Measurements from ENCODE around the gene LY6G5C. TPM values are rescaled to one million over a fixed set of nuclear protein-coding genes. Genes with fewer than 3 reads are reported as not detected.
A peak's percentile ranks its signal among the peaks of the same experiment; 100 is the strongest.

LY6G5C gene
- 0.88 TPM for total RNA-seq

DNA sequence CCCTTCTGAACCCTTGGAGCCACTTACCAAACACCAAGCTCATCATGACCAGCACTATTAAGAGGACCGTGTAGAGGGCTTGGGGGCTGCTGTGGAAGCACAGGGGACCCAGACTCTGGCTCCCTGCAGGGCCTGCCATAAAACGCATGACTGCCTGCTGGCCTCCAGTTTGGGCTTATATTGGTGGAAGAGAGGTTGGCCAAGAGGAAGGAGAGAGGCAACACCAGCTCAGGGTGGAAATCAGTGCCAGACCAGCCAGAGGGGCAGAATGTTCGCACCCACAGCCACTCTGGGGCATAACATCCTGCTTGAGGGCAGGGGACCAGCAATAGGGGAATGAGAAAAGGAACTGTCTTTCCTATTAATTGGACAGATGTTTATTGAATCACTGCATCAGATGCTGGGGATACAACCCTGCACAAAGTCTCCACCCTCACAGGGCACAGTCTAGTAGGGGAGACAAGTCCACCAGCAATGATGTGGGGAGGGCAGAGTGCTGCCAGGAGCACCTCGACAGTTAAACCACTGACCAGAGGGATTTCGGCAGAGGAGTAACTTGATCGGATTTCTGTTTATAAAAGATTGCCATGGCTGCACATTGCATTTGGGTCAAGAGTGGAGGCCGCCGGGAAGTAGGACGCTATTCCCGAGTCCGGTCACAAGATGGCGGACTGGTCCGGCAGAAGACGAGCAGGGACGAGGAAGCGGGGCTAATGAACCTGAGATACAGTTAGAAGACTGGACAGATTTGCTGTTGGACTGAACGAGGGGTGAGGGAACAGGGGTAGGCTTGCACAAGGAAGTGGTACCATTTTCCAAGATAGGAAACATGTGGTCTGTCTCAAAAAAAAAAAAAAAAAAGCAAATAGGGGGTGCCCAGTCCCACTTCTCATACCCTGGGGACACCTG is at the start of gene LY6G5C:
Gene LY6G5C, minus strand, starts transcription at position 842 of the 909 bp plus-strand sequence. Its CDS starts 694 bp downstream, at position 148.
- peak; percentile 80 for DNase-seq (ENCODE audit: low spot score)
- peak; percentile 87 for ATAC-seq

- peak; percentile 84 for DNase-seq (ENCODE audit: low spot score)
- peak; percentile 76 for ATAC-seq
Measured at GRCh38 chr6:31729979-31730630, 49.2 kb upstream of the LY6G5C start.

- DNase-seq (ENCODE audit: low spot score) (peak; percentile 93), ATAC-seq (peak; percentile 92)
Measured at GRCh38 chr6:31729515-31729978, 48.7 kb upstream of the LY6G5C start.

DNA sequence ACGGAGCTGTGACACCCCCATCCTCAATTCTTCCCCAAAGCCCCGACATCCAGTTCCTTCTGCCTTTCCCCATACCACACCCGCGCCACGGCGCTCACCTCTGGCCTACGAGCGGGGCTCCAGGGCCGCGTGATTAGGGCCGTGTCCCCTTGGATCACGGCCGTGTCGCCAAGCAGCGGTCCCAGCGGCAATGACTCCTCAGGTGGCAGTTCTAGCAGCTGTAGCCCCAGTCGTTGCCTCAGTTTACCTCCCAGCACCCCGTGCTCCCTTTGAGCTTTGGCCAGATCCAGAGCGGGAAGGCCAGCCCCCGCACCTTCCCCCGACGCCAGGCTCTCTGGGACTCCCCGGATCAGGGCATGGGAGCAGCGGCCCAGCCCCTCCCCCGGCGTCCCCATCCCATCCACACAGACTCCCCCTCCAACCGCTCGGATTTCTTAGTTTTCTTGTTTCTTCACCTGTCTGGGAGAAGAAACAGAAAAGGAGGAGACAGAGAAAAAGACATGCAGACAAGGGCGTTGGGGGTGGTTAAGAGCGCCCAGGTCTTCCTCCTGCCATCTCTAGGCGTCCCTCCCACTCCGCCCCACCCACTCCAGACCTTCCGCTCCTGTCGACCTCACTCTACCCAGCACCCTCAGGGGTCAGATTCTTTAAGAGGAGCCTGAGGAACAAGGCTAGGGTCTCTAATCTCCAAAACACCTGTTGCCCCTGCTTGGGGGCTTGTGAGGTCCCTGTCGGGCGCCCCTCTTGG is 48.1 kb upstream of the LY6G5C start, which contains the start of gene DDAH2:
Gene DDAH2, minus strand, starts transcription at position 533 of the 748 bp plus-strand sequence. Its CDS starts 138 bp downstream, at position 395.
- no peak for DNase-seq (ENCODE audit: low spot score)

GRCh38 chr6:31727717-31728671 is 47.1 kb upstream of the LY6G5C start:
- no peak for DNase-seq (ENCODE audit: low spot score)
- ATAC-seq, result no peak

More for the DNA sequence above, 48.1 kb upstream of the LY6G5C start, which contains the start of gene DDAH2:
- peak; percentile 33 for ATAC-seq

DNA sequence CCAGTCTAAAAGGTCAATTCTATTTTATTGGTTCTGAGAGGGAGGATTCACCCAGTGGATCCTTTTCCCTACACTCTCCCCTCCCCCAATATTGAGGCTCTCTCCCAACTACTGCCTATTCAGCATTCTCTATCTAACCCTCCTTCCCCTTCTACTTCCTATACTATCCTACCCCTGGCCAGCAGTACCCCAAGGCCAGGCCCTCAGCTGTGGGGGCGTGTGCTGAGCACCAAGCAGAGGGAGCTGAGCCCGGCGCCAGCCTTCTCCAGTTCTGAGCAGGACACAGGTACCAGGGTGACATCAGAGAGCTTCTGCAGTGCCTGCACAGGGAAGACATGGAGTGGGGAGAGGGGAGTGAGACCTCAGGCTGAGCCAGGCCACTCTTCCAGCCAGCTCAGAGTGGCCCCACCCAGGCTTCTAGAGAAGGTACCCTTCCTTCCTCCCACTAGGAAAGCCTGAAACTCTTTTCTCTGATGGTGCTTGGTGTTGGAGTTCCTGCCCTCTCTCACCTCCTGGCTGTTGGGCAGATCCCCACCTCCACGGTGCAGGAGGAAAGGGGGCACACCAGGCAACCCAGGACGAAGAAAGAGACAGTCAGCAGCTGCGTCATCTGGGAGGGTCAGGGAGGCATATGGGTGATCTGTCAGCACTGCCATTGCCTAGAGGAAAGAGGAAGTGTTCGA is 46.3 kb upstream of the LY6G5C start:
- no peak for DNase-seq (ENCODE audit: low spot score)
- ATAC-seq, result no peak

- DNase-seq (ENCODE audit: low spot score), result no peak
- no peak for ATAC-seq
Measured at GRCh38 chr6:31725502-31726350, 44.9 kb upstream of the LY6G5C start.

GRCh38 chr6:31723980-31724691 is 43.3 kb upstream of the LY6G5C start:
- DNase-seq (ENCODE audit: low spot score) (no peak), ATAC-seq (no peak)

GRCh38 chr6:31723245-31723979 is 42.5 kb upstream of the LY6G5C start, which contains the start of gene MPIG6B:
Gene MPIG6B (plus strand): TSS chr6:31723373. CDS start chr6:31723384, 11 bp downstream.
- ATAC-seq (no peak), DNase-seq (ENCODE audit: low spot score) (no peak)

DNA sequence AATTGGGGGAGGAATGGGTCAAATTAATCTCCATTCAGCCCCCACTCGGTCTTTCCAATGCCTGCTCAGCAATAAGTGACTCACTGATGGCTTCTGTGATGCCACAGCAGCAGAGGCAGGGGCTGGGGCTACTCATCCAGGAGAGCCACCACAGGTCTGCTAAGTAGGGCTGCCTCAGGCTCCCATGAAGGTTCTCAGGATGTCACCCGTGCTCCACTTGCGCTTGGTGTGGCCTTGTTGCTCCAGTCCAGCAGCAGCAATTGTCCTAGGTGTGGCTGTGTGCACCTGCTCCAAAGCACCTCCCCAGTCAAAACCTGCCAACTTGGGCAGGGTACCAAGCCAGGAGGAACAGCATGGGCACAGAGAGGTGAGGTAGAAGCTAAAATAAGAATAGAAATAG is 41.3 kb upstream of the LY6G5C start:
- ATAC-seq, result no peak
- no peak for DNase-seq (ENCODE audit: low spot score)

DNA sequence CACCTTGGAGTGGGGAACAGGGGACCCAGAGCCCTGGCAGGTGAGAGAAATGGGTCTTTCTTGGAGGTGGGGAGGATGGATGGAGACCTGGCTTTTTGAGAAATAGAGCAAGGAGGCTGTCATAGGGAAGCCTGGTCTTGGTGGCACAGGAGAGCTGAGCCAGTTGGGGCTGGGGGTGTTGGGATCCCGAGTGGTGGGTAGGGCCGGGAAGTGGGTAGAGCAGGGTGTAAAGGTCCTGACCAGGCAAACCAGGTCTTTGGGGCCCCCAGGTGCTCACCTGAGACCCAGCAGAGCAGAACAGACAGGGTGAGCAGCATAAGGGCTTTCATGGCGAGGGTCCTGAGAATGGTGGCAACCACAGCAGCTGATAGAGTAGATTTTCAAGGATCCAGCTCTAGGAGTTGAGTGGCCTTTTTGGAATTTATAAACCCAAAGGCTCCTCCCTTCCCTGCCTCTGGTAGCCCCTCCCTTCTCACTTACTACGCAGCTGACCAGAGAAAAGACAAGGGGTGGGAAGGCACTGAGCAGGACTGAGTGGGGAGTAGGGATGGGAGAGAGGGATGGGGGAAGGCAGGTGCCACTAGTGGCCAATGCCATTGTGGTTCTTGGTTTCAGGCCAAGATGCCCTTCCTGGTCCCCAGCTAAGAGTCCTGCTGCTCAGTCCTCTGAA is 40.6 kb upstream of the LY6G5C start, which contains the start of gene LY6G6C:
Gene LY6G6C, minus strand, starts transcription at position 396 of the 670 bp plus-strand sequence. Its CDS starts 67 bp downstream, at position 329.
- ATAC-seq, result no peak
- no peak for DNase-seq (ENCODE audit: low spot score)

- ATAC-seq (no peak), DNase-seq (ENCODE audit: low spot score) (no peak)
Measured at GRCh38 chr6:31720196-31720770, 39.4 kb upstream of the LY6G5C start.

DNA sequence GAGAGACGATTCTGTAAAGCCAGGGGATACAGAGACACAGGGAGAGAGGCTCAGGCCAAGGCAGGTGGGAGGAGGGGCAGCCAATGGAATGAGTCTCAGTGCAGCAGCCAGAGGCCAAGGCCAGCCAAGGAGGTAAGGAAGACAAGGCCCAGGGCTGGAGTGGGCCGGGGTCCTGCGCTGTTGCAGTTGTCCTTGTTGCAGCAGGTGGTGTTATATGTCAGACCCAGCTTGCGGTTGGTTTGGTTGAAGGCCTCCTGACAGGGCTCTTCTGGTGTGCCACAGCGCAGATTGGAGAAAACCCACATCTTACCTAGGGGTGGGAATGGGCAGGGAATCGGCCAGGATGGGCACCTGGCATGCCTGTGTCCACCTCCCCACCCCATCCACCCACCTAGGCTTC is 38.1 kb upstream of the LY6G5C start:
- DNase-seq (ENCODE audit: low spot score), result no peak
- ATAC-seq, result no peak

DNA sequence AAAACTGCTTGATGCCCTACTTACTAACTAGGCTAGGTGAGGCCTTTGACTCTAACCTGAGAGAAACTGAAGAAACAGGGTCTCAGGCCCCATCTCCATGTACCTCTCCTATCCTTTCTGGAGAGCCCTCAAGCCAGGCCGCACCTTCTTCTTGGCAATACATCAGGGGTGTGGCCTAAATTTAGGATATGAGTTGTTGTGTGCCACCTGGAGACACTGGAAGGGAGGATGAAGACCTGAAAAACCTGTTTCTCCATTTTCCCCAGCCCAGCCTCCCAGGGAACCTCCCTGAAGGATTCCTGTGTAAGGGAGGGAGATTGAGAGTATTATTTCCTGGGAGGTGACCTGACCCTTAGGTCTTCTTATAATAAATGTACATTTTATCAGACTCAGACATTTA is 37.4 kb upstream of the LY6G5C start:
- DNase-seq (ENCODE audit: low spot score), result no peak
- ATAC-seq, result no peak

DNA sequence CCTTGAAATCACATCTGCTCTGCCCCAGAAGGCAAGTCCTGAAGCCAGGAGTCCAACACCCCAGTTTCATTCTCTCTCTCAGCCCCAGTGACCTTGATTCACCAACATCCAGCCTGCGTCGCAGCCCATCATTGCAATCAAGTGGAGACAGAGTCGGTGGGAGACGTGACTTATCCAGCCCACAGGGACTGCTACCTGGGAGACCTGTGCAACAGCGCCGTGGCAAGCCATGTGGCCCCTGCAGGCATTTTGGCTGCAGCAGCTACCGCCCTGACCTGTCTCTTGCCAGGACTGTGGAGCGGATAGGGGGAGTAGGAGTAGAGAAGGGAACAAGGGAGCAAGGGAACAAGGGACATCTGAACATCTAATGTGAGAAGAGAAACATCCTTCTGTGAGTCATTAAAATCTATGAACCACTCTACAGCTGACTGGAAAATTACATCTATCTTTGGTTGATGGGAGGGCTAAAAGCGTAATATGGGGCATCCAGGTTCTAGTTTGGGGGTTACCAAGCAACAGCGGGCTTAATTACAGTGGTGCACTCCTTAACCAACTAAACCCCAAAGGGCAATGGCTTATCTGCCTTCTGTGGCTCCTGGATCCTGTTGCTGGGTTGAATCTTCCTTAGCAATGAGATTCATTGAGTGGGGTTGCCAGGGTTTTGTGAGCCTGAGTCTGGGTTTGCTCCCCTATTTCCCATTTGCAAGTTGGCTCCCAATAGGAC is 36.8 kb upstream of the LY6G5C start:
- no peak for DNase-seq (ENCODE audit: low spot score)
- peak; percentile 67 for ATAC-seq
